CD4-positive, alpha-beta T cell treated with Interleukin-21 for 1 hour (primary cell): ENCODE measurements around the gene CHST2.
"Not testable (repeated sequence)": the region's sequence is repeated elsewhere in the genome, so short reads cannot be mapped to it uniquely, and the experiment has no call there.

Experiments
- DNase-seq: peaks from one replicate; pipeline ENCODE4 v3.0.0-alpha.2; 2020

Gene CHST2

GRCh38 chr3:143137435-143138036 is 18.0 kb downstream of the CHST2 start:
- no peak for DNase-seq

GRCh38 chr3:143138953-143139352 is 19.4 kb downstream of the CHST2 start:
- DNase-seq = no peak

GRCh38 chr3:143139762-143140161 is 20.2 kb downstream of the CHST2 start:
- no peak for DNase-seq

- DNase-seq = no peak
These were observed 21.0 kb downstream of the CHST2 start for GRCh38 chr3:143140550-143140949.

GRCh38 chr3:143142354-143142753 is 22.8 kb downstream of the CHST2 start:
- DNase-seq = no peak

GRCh38 chr3:143145906-143146305 is 26.3 kb downstream of the CHST2 start:
- no peak for DNase-seq

- no peak for DNase-seq
These were observed 27.1 kb downstream of the CHST2 start for GRCh38 chr3:143146486-143147274.

- no peak for DNase-seq
These were observed 28.1 kb downstream of the CHST2 start for GRCh38 chr3:143147707-143148106.

GRCh38 chr3:143150071-143150470 is 30.5 kb downstream of the CHST2 start:
- DNase-seq = no peak

- DNase-seq = no peak
These were observed 31.6 kb downstream of the CHST2 start for GRCh38 chr3:143151004-143151731.

GRCh38 chr3:143152043-143152442 is 32.5 kb downstream of the CHST2 start:
- DNase-seq = no peak

GRCh38 chr3:143155756-143156155 is 36.2 kb downstream of the CHST2 start:
- DNase-seq = no peak

GRCh38 chr3:143158014-143158988 is 38.7 kb downstream of the CHST2 start:
- DNase-seq = no peak

- DNase-seq = no peak
These were observed 40.9 kb downstream of the CHST2 start for GRCh38 chr3:143160437-143160836.

- DNase-seq = no peak
These were observed 44.1 kb downstream of the CHST2 start for GRCh38 chr3:143163562-143164100.

GRCh38 chr3:143165211-143165610 is 45.6 kb downstream of the CHST2 start:
- no peak for DNase-seq

- DNase-seq = not testable (repeated sequence)
These were observed 46.2 kb downstream of the CHST2 start for GRCh38 chr3:143165612-143166285.

GRCh38 chr3:143166376-143166775 is 46.8 kb downstream of the CHST2 start:
- no peak for DNase-seq

- no peak for DNase-seq
These were observed 48.6 kb downstream of the CHST2 start for GRCh38 chr3:143167969-143168854.

- no peak for DNase-seq
These were observed 49.3 kb downstream of the CHST2 start for GRCh38 chr3:143168855-143169192.

GRCh38 chr3:143170074-143170473 is 50.5 kb downstream of the CHST2 start:
- peak; percentile 13 for DNase-seq
